WTC11 (cell line): Measurements from ENCODE around the gene RETREG1. TPM values are rescaled to one million over a fixed set of nuclear protein-coding genes. Genes with fewer than 3 reads are reported as not detected.

Source experiments
- ATAC-seq: fragments of 200-7000 bp; cut with Tn5 transposase; 2 replicates; pipeline ENCODE4 v1.10.0; 2021; ENCODE audit warnings: mild to moderate bottlenecking, moderate library complexity
- CTCF ChIA-PET: fragments of 300-600 bp; sonication (Branson Sonifier 250); formaldehyde crosslinking; loops from one replicate; lab custom pipeline; 2021; ENCODE audit warnings: antibody characterized with exemption; lab: Charles Lee
- POLR2A ChIA-PET: fragments of 350-600 bp; sonication (Branson Sonifier 250); formaldehyde crosslinking; loops from one replicate; lab custom pipeline; 2021; ENCODE audit warnings: antibody characterized with exemption; lab: Charles Lee
- DNase-seq: peaks from one replicate; pipeline ENCODE4 v3.0.0; 2021; ENCODE audit warnings: low spot score
- H3K27ac Mint-ChIP-seq: 2 replicates; pipeline ENCODE4 v1.8.0; 2021; ENCODE audit warnings: mixed read lengths
- H3K27me3 Mint-ChIP-seq: 2 replicates; pipeline ENCODE4 v1.8.0; 2021; ENCODE audit warnings: low read depth, mild to moderate bottlenecking, moderate library complexity, mixed read lengths
- H3K36me3 Mint-ChIP-seq: 2 replicates; pipeline ENCODE4 v1.8.0; 2021; ENCODE audit warnings: mixed read lengths
- H3K4me1 Mint-ChIP-seq: 2 replicates; pipeline ENCODE4 v1.8.0; 2022; ENCODE audit warnings: mixed read lengths
- H3K4me3 Mint-ChIP-seq: 2 replicates; pipeline ENCODE4 v1.8.0; 2021; ENCODE audit warnings: mild to moderate bottlenecking, moderate library complexity, mixed read lengths
- H3K9me3 Mint-ChIP-seq: 2 replicates; pipeline ENCODE4 v1.8.0; 2021; ENCODE audit warnings: mixed read lengths
- ETV6 ChIP-seq: sonication (generic); formaldehyde crosslinking; IDR thresholded peaks from 2 replicates; pipeline ENCODE4 v1.8.1; 2022; ENCODE audit warnings: mild to moderate bottlenecking, missing genetic modification reagents
- GRHL2 ChIP-seq: fragments of 250-450 bp; sonication (Bioruptor Pico); IDR thresholded peaks from 2 replicates; pipeline ENCODE4 v1.8.0; 2022; ENCODE audit warnings: mild to moderate bottlenecking, moderate library complexity; ENCODE audit not compliant: insufficient replicate concordance, severe bottlenecking
- IRF2 ChIP-seq: sonication (generic); formaldehyde crosslinking; IDR thresholded peaks from 2 replicates; pipeline ENCODE4 v1.8.0; 2022; ENCODE audit warnings: low read depth, missing genetic modification reagents, borderline replicate concordance
- NFATC4 ChIP-seq: fragments of 250-450 bp; sonication (Bioruptor Pico); IDR thresholded peaks from 2 replicates; pipeline ENCODE4 v1.9.0; 2021; ENCODE audit warnings: mild to moderate bottlenecking
- NR2C2 ChIP-seq: sonication (generic); formaldehyde crosslinking; IDR thresholded peaks from 2 replicates; pipeline ENCODE4 v1.8.0; 2022; ENCODE audit warnings: mild to moderate bottlenecking, missing genetic modification reagents
- NR3C1 ChIP-seq: sonication (generic); formaldehyde crosslinking; conservative IDR thresholded peaks from 2 replicates; pipeline ENCODE4 v1.8.1; 2023; ENCODE audit warnings: low read depth, mild to moderate bottlenecking, missing genetic modification reagents
- SMAD3 ChIP-seq: sonication (generic); formaldehyde crosslinking; IDR thresholded peaks from 2 replicates; pipeline ENCODE4 v1.8.0; 2022; ENCODE audit warnings: missing genetic modification reagents, mild to moderate bottlenecking, borderline replicate concordance
- SMAD4 ChIP-seq: sonication (generic); formaldehyde crosslinking; IDR thresholded peaks from 2 replicates; pipeline ENCODE4 v1.8.0; 2022; ENCODE audit warnings: mild to moderate bottlenecking, missing genetic modification reagents
- TP53 ChIP-seq: sonication (generic); formaldehyde crosslinking; IDR thresholded peaks from 2 replicates; pipeline ENCODE4 v1.8.1; 2023; ENCODE audit warnings: mild to moderate bottlenecking, missing genetic modification reagents
- ZNF416 ChIP-seq: fragments of 250-450 bp; sonication (Bioruptor Pico); IDR thresholded peaks from 2 replicates; pipeline ENCODE4 v1.9.0; 2021; ENCODE audit warnings: mild to moderate bottlenecking, inconsistent platforms
- ZNF671 ChIP-seq: fragments of 250-450 bp; sonication (Bioruptor Pico); IDR thresholded peaks from 2 replicates; pipeline ENCODE4 v1.8.0; 2021; ENCODE audit warnings: mild to moderate bottlenecking
- total RNA-seq: library from RNA; stranded (reverse); gene quantifications from 3 replicates; pipeline ENCODE4 v1.2.3, GENCODE V29; 2021
- TF ChIP-seq, protein P1 (sequence below): sonication (generic); formaldehyde crosslinking; IDR thresholded peaks from 2 replicates; pipeline ENCODE4 v1.8.1; 2023; ENCODE audit warnings: mild to moderate bottlenecking, moderate library complexity, missing genetic modification reagents
- TF ChIP-seq, protein P2 (sequence below): sonication (generic); formaldehyde crosslinking; IDR thresholded peaks from 2 replicates; pipeline ENCODE4 v1.8.1; 2023; ENCODE audit warnings: mild to moderate bottlenecking, missing genetic modification reagents
- TF ChIP-seq, protein P3 (sequence below): sonication (generic); formaldehyde crosslinking; IDR thresholded peaks from 2 replicates; pipeline ENCODE4 v1.8.1; 2023; ENCODE audit warnings: mild to moderate bottlenecking, missing genetic modification reagents, moderate library complexity
- TF ChIP-seq, protein P4 (sequence below): sonication (generic); formaldehyde crosslinking; conservative IDR thresholded peaks from 2 replicates; pipeline ENCODE4 v1.8.1; 2022; ENCODE audit warnings: mild to moderate bottlenecking, missing genetic modification reagents
- TF ChIP-seq, protein P5 (sequence below): sonication (generic); formaldehyde crosslinking; IDR thresholded peaks from 2 replicates; pipeline ENCODE4 v1.8.0; 2022; ENCODE audit warnings: missing genetic modification reagents

The RETREG1 gene
- total RNA-seq, 1 experiment from 2014 or later: 2.2 TPM

DNA sequence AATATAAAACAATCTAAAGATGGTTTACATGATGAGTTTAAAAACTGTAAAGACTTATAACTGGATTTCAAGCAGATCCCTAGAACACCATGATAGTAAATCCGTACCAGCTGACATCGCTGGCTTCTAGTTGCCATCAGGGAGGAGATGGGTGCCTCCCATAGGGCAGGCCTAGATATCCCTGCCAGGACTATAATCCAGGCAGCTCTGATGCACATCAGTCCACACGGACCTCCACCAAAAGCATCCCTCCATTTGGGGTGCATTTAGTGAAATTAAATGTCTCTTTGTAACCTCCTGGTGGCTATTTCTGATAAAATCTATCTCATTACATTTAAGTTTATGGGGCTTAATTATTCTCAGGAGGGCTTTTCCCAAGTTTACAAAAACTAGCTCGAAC lies 45.8 kb downstream of the RETREG1 start:
- Mint-ChIP-seq H3K4me1 (peaks cover 35% of the 10 kb centered on the region), H3K9me3 (peaks cover 5% of the 10 kb centered on the region), H3K27ac (no peak overlapping the region), H3K36me3 (no peaks in the 10 kb centered on the region; the same call in 1 of the 2 replicates), H3K4me3 (no peak overlapping the region), H3K27me3 (no peaks in the 10 kb centered on the region; the same call in 1 of the 2 replicates)
- ATAC-seq: no peak
- ChIA-PET POLR2A (interaction anchor here (0.6 kb wide), 1 partner anchor 44 kb away, joined by 3 read pairs; no protein-coding TSS in a partner anchor), CTCF (no interaction called here)
- no peak for DNase-seq
- TF ChIP-seq, protein P1, sequence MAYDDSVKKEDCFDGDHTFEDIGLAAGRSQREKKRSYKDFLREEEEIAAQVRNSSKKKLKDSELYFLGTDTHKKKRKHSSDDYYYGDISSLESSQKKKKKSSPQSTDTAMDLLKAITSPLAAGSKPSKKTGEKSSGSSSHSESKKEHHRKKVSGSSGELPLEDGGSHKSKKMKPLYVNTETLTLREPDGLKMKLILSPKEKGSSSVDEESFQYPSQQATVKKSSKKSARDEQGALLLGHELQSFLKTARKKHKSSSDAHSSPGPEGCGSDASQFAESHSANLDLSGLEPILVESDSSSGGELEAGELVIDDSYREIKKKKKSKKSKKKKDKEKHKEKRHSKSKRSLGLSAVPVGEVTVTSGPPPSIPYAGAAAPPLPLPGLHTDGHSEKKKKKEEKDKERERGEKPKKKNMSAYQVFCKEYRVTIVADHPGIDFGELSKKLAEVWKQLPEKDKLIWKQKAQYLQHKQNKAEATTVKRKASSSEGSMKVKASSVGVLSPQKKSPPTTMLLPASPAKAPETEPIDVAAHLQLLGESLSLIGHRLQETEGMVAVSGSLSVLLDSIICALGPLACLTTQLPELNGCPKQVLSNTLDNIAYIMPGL: no peak
- TF ChIP-seq ZNF671 (CRISPR knock-in tag) (no peak), ETV6 (CRISPR knock-in tag) (no peak)

DNA sequence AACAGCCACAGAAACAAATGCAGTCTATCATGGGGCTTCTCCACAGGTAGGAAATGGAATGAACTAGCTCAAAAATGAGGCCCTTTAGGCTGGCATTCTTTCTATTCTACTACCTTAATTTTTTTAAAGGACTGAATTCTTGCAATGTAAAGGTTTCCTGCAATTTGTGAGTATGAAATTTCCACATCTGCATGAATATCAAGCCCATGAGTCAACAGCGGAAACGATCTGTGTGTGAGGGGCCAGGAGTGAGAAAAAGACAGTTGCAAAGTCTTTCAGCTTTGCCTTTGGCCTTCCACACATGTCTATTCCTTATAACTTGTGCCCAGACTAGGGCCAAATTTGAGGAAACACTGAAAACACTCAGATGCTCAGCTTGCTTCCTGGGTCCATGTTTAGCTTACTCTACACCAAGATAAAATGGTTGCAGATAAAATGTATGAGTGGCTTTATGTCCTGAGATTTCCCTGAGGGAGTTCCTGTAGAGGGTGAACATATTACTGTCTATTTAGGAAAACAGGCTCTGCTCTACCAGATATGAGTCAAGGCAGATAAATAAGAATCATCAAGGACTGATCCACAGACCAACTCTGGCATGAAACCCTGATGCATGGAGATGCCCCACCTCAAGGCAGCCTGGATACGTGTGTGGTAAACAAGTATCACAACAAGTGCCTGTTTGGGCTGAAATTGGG lies 46.5 kb downstream of the RETREG1 start:
- no peak for DNase-seq
- ATAC-seq: no peak
- Mint-ChIP-seq H3K36me3 (no peaks in the 10 kb centered on the region; the same call in 1 of the 2 replicates), H3K4me3 (no peak overlapping the region), H3K27ac (no peak overlapping the region), H3K4me1 (peaks cover 28% of the 10 kb centered on the region), H3K27me3 (no peaks in the 10 kb centered on the region; the same call in 1 of the 2 replicates), H3K9me3 (peaks cover 5% of the 10 kb centered on the region)
- TF ChIP-seq, protein P2, sequence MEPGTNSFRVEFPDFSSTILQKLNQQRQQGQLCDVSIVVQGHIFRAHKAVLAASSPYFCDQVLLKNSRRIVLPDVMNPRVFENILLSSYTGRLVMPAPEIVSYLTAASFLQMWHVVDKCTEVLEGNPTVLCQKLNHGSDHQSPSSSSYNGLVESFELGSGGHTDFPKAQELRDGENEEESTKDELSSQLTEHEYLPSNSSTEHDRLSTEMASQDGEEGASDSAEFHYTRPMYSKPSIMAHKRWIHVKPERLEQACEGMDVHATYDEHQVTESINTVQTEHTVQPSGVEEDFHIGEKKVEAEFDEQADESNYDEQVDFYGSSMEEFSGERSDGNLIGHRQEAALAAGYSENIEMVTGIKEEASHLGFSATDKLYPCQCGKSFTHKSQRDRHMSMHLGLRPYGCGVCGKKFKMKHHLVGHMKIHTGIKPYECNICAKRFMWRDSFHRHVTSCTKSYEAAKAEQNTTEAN (CRISPR knock-in tag): no peak
- no peak for TF ChIP-seq ZNF416 (CRISPR knock-in tag)
- CTCF ChIA-PET: no interaction called here
- POLR2A ChIA-PET: no interaction called here

DNA sequence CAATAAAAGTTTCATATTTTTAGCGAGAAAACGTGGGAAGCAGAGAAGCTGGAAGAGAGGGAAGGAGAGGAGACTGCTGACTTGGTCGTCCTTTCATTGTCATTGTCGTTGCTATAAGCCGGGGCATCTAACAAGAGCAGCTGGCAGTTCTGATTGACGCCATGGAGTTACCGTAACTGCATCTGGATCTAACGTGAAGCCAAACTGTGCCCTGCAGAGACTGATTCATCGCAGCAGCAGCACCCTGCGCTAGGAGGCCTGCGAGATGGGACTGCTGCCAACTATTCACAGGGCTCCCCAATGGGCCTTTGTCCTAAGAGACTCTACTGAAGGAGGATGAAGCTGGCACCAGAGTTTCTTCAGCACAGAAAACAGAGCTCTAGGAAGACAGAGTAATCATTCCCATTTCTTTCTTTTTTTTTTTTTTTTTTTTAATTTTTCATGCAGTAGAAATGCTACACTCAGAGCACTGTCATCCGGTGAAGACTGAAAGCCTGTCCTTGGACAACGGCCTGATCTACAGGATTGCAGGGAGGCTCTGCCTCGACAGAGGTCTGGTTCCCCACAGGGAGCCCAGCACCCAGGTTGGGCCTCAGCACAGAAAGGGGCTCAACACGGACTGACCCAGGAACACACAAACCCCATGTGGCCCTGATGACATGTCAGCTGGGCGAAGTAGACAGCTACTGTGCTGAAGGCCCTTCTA lies 47.8 kb downstream of the RETREG1 start:
- POLR2A ChIA-PET: no interaction called here

More for the DNA sequence above, 47.8 kb downstream of the RETREG1 start:
- Mint-ChIP-seq H3K4me3 (no peak overlapping the region), H3K27ac (no peak overlapping the region), H3K27me3 (no peaks in the 10 kb centered on the region; the same call in 1 of the 2 replicates), H3K9me3 (peaks cover 5% of the 10 kb centered on the region), H3K4me1 (peaks cover 23% of the 10 kb centered on the region), H3K36me3 (no peaks in the 10 kb centered on the region; the same call in 1 of the 2 replicates)
- no peak for DNase-seq
- TF ChIP-seq, protein P3, sequence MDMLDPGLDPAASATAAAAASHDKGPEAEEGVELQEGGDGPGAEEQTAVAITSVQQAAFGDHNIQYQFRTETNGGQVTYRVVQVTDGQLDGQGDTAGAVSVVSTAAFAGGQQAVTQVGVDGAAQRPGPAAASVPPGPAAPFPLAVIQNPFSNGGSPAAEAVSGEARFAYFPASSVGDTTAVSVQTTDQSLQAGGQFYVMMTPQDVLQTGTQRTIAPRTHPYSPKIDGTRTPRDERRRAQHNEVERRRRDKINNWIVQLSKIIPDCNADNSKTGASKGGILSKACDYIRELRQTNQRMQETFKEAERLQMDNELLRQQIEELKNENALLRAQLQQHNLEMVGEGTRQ (CRISPR knock-in tag): no peak
- TF ChIP-seq IRF2 (CRISPR knock-in tag) (no peak), SMAD3 (no peak), NFATC4 (CRISPR knock-in tag) (no peak), ETV6 (CRISPR knock-in tag) (no peak), SMAD4 (CRISPR knock-in tag) (no peak), NR2C2 (no peak), TP53 (CRISPR knock-in tag) (no peak), GRHL2 (CRISPR knock-in tag) (no peak), NR3C1 (CRISPR knock-in tag) (no peak)
- TF ChIP-seq, protein P4, sequence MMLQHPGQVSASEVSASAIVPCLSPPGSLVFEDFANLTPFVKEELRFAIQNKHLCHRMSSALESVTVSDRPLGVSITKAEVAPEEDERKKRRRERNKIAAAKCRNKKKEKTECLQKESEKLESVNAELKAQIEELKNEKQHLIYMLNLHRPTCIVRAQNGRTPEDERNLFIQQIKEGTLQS: no peak
- TF ChIP-seq, protein P5, sequence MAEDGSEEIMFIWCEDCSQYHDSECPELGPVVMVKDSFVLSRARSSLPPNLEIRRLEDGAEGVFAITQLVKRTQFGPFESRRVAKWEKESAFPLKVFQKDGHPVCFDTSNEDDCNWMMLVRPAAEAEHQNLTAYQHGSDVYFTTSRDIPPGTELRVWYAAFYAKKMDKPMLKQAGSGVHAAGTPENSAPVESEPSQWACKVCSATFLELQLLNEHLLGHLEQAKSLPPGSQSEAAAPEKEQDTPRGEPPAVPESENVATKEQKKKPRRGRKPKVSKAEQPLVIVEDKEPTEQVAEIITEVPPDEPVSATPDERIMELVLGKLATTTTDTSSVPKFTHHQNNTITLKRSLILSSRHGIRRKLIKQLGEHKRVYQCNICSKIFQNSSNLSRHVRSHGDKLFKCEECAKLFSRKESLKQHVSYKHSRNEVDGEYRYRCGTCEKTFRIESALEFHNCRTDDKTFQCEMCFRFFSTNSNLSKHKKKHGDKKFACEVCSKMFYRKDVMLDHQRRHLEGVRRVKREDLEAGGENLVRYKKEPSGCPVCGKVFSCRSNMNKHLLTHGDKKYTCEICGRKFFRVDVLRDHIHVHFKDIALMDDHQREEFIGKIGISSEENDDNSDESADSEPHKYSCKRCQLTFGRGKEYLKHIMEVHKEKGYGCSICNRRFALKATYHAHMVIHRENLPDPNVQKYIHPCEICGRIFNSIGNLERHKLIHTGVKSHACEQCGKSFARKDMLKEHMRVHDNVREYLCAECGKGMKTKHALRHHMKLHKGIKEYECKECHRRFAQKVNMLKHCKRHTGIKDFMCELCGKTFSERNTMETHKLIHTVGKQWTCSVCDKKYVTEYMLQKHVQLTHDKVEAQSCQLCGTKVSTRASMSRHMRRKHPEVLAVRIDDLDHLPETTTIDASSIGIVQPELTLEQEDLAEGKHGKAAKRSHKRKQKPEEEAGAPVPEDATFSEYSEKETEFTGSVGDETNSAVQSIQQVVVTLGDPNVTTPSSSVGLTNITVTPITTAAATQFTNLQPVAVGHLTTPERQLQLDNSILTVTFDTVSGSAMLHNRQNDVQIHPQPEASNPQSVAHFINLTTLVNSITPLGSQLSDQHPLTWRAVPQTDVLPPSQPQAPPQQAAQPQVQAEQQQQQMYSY (CRISPR knock-in tag): no peak
- CTCF ChIA-PET: no interaction called here
- ATAC-seq: no peak
